Left lung (tissue), 10 donors: Measurements from ENCODE around the gene PRCP. TPM values are rescaled to one million over a fixed set of nuclear protein-coding genes. Genes with fewer than 3 reads are reported as not detected.

Source experiments
- ATAC-seq: fragments of 200-7000 bp; cut with Tn5 transposase; one replicate; pipeline ENCODE4 v1.9.1; 2020; ENCODE audit warnings: moderate library complexity
- DNase-seq, 4 donors: peaks; one replicate each; pipeline ENCODE4 v3.0.0-alpha.2; 2013 to 2020
- H3K27ac ChIP-seq, 2 donors: fragments of 200-600 bp; sonication (generic) in 1 of 2; one replicate each; pipeline versions ENCODE4 v1.5.0 to v1.8.0; 2020 to 2021
- H3K27me3 ChIP-seq, 2 donors: fragments of 200-600 bp; sonication (generic) in 1 of 2; one replicate each; pipeline versions ENCODE4 v1.5.0 to v1.8.0; 2020 to 2021
- H3K36me3 ChIP-seq, 2 donors: fragments of 200-600 bp; sonication (generic) in 1 of 2; one replicate each; pipeline versions ENCODE4 v1.5.0 to v1.8.0; 2020 to 2021
- H3K4me1 ChIP-seq, 2 donors: fragments of 200-600 bp; one replicate each; pipeline ENCODE4 v1.8.0; 2021
- H3K4me3 ChIP-seq, 2 donors: fragments of 200-600 bp; sonication (generic) in 1 of 2; one replicate each; pipeline versions ENCODE4 v1.5.0 to v1.8.0; 2020 to 2021; ENCODE audit warnings: mild to moderate bottlenecking in 1 of 2
- H3K9me3 ChIP-seq, 2 donors: fragments of 200-600 bp; sonication (generic) in 1 of 2; one replicate each; pipeline versions ENCODE4 v1.5.0 to v1.8.0; 2020 to 2021
- intact Hi-C, 2 donors: fragments of 100-400 bp; cut with DNase I; formaldehyde crosslinking; loops; one replicate each; pipeline versions ENCODE4 v1.11.2 to v1.14.2; 2022
- polyA plus RNA-seq, 6 donors: library from polyadenylated mRNA; unstranded; fragments of 120-200 nt; gene quantifications; one replicate each; pipeline ENCODE4 v1.2.1, GENCODE V29; 2013; ENCODE audit not compliant: insufficient read length in 6 of 6
- total RNA-seq, 2 donors: library from RNA; stranded (reverse); fragmentation: NEBNext Ultra II Directional; extraction: Animal tissue kit (Norgen Biotek cat#: 25700); gene quantifications; one replicate each; pipeline ENCODE4 v1.2.1, GENCODE V29; 2021
- TF ChIP-seq, protein P1 (sequence below), 2 donors: fragments of 200-600 bp; sonication (generic) in 1 of 2; IDR thresholded peaks; one replicate each; pipeline versions ENCODE4 v1.5.0 to v1.8.0; 2021; ENCODE audit warnings: antibody characterized with exemption in 2 of 2
- donor health status: DM: no; HTN: yes; CAD: no.
- donor health status: DM: no; HTN: no; CAD: no.

Gene PRCP
- total and polyA plus RNA-seq, 8 donors, result 82.4 to 261 (median 228) TPM

DNA sequence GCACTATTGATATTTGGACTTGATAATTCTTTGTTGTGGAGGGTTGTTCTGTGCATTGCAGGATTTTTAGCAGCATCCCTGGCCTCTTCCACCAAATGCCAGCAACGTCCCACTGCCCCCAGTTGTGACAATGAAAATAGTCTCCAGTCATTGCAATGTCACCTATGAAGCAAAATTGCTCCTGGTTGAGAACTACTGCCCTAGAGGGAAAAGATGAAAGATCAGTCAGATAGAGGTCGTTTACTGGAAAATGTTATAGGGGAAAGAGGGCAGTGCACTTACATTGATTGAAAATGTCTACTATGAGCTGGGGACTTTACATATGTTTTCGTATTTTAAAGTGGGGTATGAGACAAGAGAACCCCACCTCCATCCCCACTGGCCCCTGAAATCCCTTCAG, 89.5 kb downstream of the PRCP start:
- DNase-seq, result no peak
- intact Hi-C loops, result no loop called here
- Histone ChIP-seq H3K4me1 (no peaks in the 10 kb centered on the region), H3K4me3 (no peak overlapping the region), H3K9me3 (no peaks in the 10 kb centered on the region), H3K27ac (no peak overlapping the region), H3K36me3 (no peaks in the 10 kb centered on the region), H3K27me3 (peaks cover 0 to 4% of the 10 kb centered on the region in 2 donors)
- TF ChIP-seq, protein P1, sequence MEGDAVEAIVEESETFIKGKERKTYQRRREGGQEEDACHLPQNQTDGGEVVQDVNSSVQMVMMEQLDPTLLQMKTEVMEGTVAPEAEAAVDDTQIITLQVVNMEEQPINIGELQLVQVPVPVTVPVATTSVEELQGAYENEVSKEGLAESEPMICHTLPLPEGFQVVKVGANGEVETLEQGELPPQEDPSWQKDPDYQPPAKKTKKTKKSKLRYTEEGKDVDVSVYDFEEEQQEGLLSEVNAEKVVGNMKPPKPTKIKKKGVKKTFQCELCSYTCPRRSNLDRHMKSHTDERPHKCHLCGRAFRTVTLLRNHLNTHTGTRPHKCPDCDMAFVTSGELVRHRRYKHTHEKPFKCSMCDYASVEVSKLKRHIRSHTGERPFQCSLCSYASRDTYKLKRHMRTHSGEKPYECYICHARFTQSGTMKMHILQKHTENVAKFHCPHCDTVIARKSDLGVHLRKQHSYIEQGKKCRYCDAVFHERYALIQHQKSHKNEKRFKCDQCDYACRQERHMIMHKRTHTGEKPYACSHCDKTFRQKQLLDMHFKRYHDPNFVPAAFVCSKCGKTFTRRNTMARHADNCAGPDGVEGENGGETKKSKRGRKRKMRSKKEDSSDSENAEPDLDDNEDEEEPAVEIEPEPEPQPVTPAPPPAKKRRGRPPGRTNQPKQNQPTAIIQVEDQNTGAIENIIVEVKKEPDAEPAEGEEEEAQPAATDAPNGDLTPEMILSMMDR (IDR thresholded peaks at IDR 0.05), result no peak
- no peak for ATAC-seq

DNA sequence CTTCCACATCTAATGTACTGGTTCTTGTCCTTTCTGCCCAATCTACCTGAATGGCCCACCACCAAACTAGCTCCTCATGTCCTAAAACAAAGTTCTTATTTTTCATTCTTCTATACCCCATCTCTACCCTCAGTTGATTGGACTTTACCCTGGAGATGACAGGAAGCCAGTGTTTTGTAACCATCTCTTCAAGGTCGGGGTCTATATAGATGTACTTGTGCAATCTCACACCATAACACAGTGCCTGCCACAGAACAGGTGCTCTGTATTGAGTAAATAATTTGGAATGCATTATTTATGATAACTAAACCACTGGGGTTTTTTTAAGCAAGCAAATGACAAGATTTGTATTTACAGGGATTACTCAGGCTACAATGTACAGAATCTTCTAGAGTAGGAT, 89.9 kb downstream of the PRCP start:
- Histone ChIP-seq H3K27ac (no peak overlapping the region), H3K4me1 (no peaks in the 10 kb centered on the region), H3K4me3 (no peak overlapping the region), H3K9me3 (no peaks in the 10 kb centered on the region), H3K27me3 (peaks cover 0 to 8% of the 10 kb centered on the region in 2 donors), H3K36me3 (no peaks in the 10 kb centered on the region)
- intact Hi-C loops, result no loop called here
- DNase-seq, result no peak
- TF ChIP-seq, protein P1 (IDR thresholded peaks at IDR 0.05), result no peak
- no peak for ATAC-seq

DNA sequence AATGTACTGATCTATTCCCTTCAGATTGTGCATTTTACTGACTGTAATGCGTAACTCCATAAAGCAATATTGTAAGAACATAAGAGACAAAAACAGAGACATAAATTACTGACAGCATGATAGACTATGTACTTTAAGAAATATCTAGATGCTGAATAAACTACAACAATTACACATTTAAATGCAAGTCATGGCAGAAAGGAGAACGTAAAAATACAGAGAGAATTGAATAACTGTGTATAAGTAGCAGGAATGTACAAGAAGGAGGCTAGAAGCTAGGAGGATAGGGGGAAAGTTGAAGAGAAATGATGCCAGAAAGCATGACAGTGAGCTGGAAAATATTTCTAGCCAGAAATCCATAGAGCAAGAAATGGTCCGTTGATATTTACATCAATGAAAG, 92.6 kb downstream of the PRCP start:
- Histone ChIP-seq H3K9me3 (no peaks in the 10 kb centered on the region), H3K36me3 (no peaks in the 10 kb centered on the region), H3K4me1 (no peaks in the 10 kb centered on the region), H3K27ac (no peak overlapping the region), H3K4me3 (no peak overlapping the region), H3K27me3 (peaks cover 0 to 10% of the 10 kb centered on the region in 2 donors)
- no peak for DNase-seq
- intact Hi-C loops, result no loop called here
- no peak for ATAC-seq
- TF ChIP-seq, protein P1 (IDR thresholded peaks at IDR 0.05), result no peak

DNA sequence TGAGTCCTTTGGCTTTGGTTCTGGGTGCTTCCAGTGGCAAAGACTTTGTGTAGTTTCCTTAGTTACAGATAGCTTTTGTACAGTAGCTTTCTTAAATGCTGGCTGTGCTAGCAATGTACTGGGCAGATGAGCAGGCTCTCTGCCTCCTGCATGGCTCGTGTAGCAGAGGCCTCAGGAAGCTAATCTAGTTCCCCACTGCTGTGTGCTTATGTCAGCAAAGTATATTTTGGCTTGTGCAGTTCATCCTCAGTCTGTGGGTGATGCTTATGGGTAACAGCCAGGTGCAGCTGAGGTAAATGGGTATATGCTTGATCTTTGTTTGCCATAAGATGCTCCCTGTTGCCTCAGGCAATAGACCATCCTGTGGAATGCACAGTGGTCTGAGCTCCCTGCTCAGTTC, 97.5 kb downstream of the PRCP start:
- no peak overlapping the region for H3K4me3 ChIP-seq
- no peaks in the 10 kb centered on the region for H3K4me1 ChIP-seq
- TF ChIP-seq, protein P1 (IDR thresholded peaks at IDR 0.05), result no peak
- peaks cover 0 to 7% of the 10 kb centered on the region in 2 donors for H3K27me3 ChIP-seq
- no peaks in the 10 kb centered on the region for H3K9me3 ChIP-seq
- H3K27ac ChIP-seq, result no peak overlapping the region
- H3K36me3 ChIP-seq, result no peaks in the 10 kb centered on the region
- intact Hi-C loops, result no loop called here
- ATAC-seq (no peak), DNase-seq (no peak)

DNA sequence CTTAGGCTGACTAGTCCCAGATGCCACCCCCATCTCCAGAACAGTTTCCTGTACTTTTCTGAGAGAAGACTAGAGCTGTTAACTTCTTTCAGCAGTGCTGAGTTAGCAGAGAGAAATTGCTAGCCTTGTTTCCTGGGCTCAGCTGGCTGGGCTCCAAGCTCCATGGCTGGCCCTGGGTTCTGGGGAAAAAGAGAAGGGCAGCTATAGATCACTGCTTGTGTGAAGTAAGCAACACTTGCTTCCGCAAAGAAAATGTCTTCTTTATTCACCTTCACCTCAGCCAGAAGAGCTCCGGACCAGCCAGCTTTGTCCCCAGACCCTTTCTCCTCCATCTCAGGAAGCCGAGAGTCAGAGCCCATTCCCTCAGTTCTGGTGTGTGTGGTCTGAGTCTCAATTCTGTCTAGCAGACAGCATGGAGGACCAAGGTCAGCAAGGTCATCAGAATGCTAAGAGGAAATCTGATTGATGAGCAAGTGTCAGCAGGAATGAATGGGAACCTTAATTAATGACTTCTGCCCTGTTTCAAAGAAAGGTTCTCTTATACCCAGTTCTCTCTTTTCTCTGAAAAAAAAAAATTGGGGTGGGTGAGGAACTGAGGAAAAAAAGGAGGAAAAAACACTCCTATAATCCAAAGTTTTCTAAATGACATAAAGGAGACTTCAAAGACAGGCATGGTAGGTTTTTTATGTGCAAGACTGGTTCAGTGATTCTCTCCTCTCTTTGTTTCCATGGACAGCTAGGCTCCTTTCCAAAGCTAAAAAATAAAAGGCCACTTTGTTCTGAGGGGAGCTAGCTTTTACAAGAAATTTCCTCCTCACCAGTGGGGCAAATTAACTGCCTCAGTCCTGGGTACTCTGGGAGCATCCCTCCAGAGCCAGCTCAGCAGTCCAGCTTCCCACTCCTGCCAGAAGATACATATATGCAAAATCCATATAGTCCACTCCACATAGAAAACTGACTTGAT, 103.0 kb downstream of the PRCP start:
- H3K36me3 ChIP-seq, result no peaks in the 10 kb centered on the region
- no peak for ATAC-seq

More for the DNA sequence above, 103.0 kb downstream of the PRCP start:
- H3K9me3 ChIP-seq, result no peaks in the 10 kb centered on the region
- intact Hi-C loops, result no loop called here
- no peak for DNase-seq
- TF ChIP-seq, protein P1 (IDR thresholded peaks at IDR 0.05), result no peak
- no peaks in the 10 kb centered on the region for H3K4me1 ChIP-seq
- H3K27me3 ChIP-seq, result no peaks in the 10 kb centered on the region
- H3K27ac ChIP-seq, result no peak overlapping the region
- H3K4me3 ChIP-seq, result no peak overlapping the region
